IMR-90 (cell line): ENCODE results near the gene RHOU. TPM values are rescaled to one million over a fixed set of nuclear protein-coding genes. Genes with fewer than 3 reads are reported as not detected.
"Not testable (repeated sequence)": the region's sequence is repeated elsewhere in the genome, so short reads cannot be mapped to it uniquely, and the experiment has no call there.

ENCODE experiments used
- ATAC-seq: fragments of 200-7000 bp; cut with Tn5 transposase; 2 replicates; pipeline ENCODE4 v1.9.1; 2020; ENCODE audit warnings: low read depth, mild to moderate bottlenecking, moderate library complexity
- BruUV-seq: library from RNA; stranded (reverse); fragments of 400-500 nt; replicated peaks from 2 replicates; lab custom pipeline; 2021; lab: Mats Ljungman, UMichigan
- CTCF ChIA-PET: fragments of 300-600 bp; formaldehyde crosslinking; extraction: SDS; loops from one replicate; lab custom pipeline; 2021; ENCODE audit warnings: antibody characterized with exemption; lab: Yijun Ruan, JAX
- POLR2A ChIA-PET: fragments of 300-600 bp; sonication (Branson Sonifier 250); formaldehyde crosslinking; loops from one replicate; lab custom pipeline; 2022; ENCODE audit warnings: antibody characterized with exemption; ENCODE audit not compliant: unreplicated experiment; lab: Charles Lee
- DNase-seq: peaks from one replicate; pipeline ENCODE4 v3.0.0; 2013
- H2AFZ ChIP-seq: replicated peaks from 2 replicates; pipeline ENCODE3; 2013; ENCODE audit warnings: low read length, mild to moderate bottlenecking; ENCODE audit not compliant: poor library complexity
- H2AK5ac ChIP-seq: 2 replicates; pipeline ENCODE4 v1.6.1; 2013; ENCODE audit warnings: low read depth, low read length, inconsistent platforms
- H2AK9ac ChIP-seq: replicated peaks from 2 replicates; pipeline ENCODE3; 2013; ENCODE audit warnings: mild to moderate bottlenecking, low read depth, low read length, moderate library complexity; ENCODE audit not compliant: poor library complexity
- H2BK120ac ChIP-seq: 2 replicates; pipeline ENCODE4 v1.6.1; 2013; ENCODE audit warnings: low read depth, low read length, inconsistent platforms
- H2BK15ac ChIP-seq: 3 replicates; pipeline ENCODE4 v1.6.1; 2013; ENCODE audit warnings: low read depth, low read length, inconsistent platforms
- H2BK20ac ChIP-seq: 2 replicates; pipeline ENCODE4 v1.6.1; 2013; ENCODE audit warnings: low read depth, mild to moderate bottlenecking, inconsistent platforms, low read length, moderate library complexity
- H2BK5ac ChIP-seq: 2 replicates; pipeline ENCODE4 v1.6.1; 2013; ENCODE audit warnings: mild to moderate bottlenecking, low read depth, low read length, inconsistent platforms; ENCODE audit not compliant: poor library complexity, severe bottlenecking
- H3K14ac ChIP-seq: replicated peaks from 2 replicates; pipeline ENCODE4 v1.6.1; 2013; ENCODE audit warnings: low read depth, low read length, inconsistent platforms
- H3K18ac ChIP-seq: 2 replicates; pipeline ENCODE4 v1.6.1; 2013; ENCODE audit warnings: low read depth, low read length, control low read depth
- H3K23ac ChIP-seq: 2 replicates; pipeline ENCODE4 v1.6.1; 2013; ENCODE audit warnings: low read depth, low read length, inconsistent platforms
- H3K27ac ChIP-seq: 2 replicates; pipeline ENCODE4 v1.5.1; 2013; ENCODE audit warnings: mild to moderate bottlenecking, control low read depth, low read length; ENCODE audit not compliant: insufficient read depth
- H3K27me3 ChIP-seq: 2 replicates; pipeline ENCODE4 v1.6.1; 2013; ENCODE audit warnings: low read length; ENCODE audit not compliant: control insufficient read depth, insufficient read depth
- H3K36me3 ChIP-seq: 2 replicates; pipeline ENCODE4 v1.6.1; 2013; ENCODE audit warnings: low read length, mixed read lengths; ENCODE audit not compliant: control insufficient read depth, insufficient read depth
- H3K4ac ChIP-seq: 2 replicates; pipeline ENCODE4 v1.6.1; 2013; ENCODE audit warnings: low read depth, low read length, inconsistent platforms
- H3K4me1 ChIP-seq: 2 replicates; pipeline ENCODE4 v1.6.1; 2013; ENCODE audit warnings: low read length, mixed read lengths; ENCODE audit not compliant: control insufficient read depth, insufficient read depth
- H3K4me2 ChIP-seq: 2 replicates; pipeline ENCODE4 v1.6.1; 2013; ENCODE audit warnings: low read depth, mild to moderate bottlenecking, control low read depth, low read length, moderate library complexity
- H3K4me3 ChIP-seq: 2 replicates; pipeline ENCODE4 v1.5.1; 2013; ENCODE audit warnings: low read depth, mild to moderate bottlenecking, control low read depth, low read length, moderate library complexity; ENCODE audit not compliant: insufficient read depth
- H3K56ac ChIP-seq: 2 replicates; pipeline ENCODE4 v1.6.1; 2013; ENCODE audit warnings: low read length, inconsistent platforms; ENCODE audit not compliant: insufficient read depth; ENCODE audit errors: extremely low read depth
- H3K79me1 ChIP-seq, 2 experiments: 2 replicates each; pipeline ENCODE4 v1.6.1; 2013; ENCODE audit warnings: low read length in 2 of 2, inconsistent platforms in 1 of 2, low read depth in 1 of 2
- H3K9ac ChIP-seq: 2 replicates; pipeline ENCODE4 v1.6.1; 2013; ENCODE audit warnings: low read depth, low read length, control low read depth
- H3K9me1 ChIP-seq: 2 replicates; pipeline ENCODE4 v1.6.1; 2013; ENCODE audit warnings: low read length, inconsistent platforms; ENCODE audit not compliant: insufficient read depth
- H3K9me3 ChIP-seq: 2 replicates; pipeline ENCODE4 v1.6.1; 2013; ENCODE audit warnings: low read length; ENCODE audit not compliant: control insufficient read depth, insufficient read depth
- H4K20me1 ChIP-seq: 2 replicates; pipeline ENCODE4 v1.6.1; 2013; ENCODE audit warnings: low read length, inconsistent platforms; ENCODE audit not compliant: insufficient read depth
- H4K5ac ChIP-seq: 2 replicates; pipeline ENCODE4 v1.6.1; 2013; ENCODE audit warnings: mild to moderate bottlenecking, low read depth, low read length, control low read depth
- H4K8ac ChIP-seq, 2 experiments: 2 replicates each; pipeline ENCODE4 v1.6.1; 2013; ENCODE audit warnings: low read depth in 2 of 2, low read length in 2 of 2, control low read depth in 1 of 2, inconsistent platforms in 1 of 2
- H4K91ac ChIP-seq: 2 replicates; pipeline ENCODE4 v1.6.1; 2013; ENCODE audit warnings: low read depth, low read length, inconsistent platforms; ENCODE audit not compliant: insufficient read depth
- WGBS, 2 experiments: methylation state at CpG; one replicate each; pipeline versions ENCODE4 v1.1.5 to v1.1.7; 2013; ENCODE audit warnings: missing lambda C conversion rate in 2 of 2; ENCODE audit not compliant: insufficient read length in 1 of 2; ENCODE audit errors: extremely low coverage in 2 of 2; 5-methylcytosine and 5-hydroxymethylcytosine counted together
- dilution Hi-C: fragments of 300-500 bp; cut with HindIII; formaldehyde crosslinking; loops from one replicate; pipeline ENCODE4 v1.14.3; 2018; ENCODE audit warnings: low sequenced_read_pairs; ENCODE audit not compliant: unreplicated experiment
- in situ Hi-C: fragments of 300-500 bp; cut with MboI; formaldehyde crosslinking; loops from 3 replicates; pipeline ENCODE4 v1.14.3; 2019; ENCODE audit warnings: low sequenced_read_pairs, inconsistent platforms, mixed read lengths
- intact Hi-C: fragments of 100-400 bp; cut with micrococcal nuclease; formaldehyde crosslinking; loops from 2 replicates; pipeline ENCODE4 v1.10.0; 2022
- polyA plus RNA-seq, 3 experiments: library from polyadenylated mRNA; depleted of rRNA; stranded (reverse); fragments of >200 nt; gene quantifications; 2 replicates each; pipeline ENCODE4 v1.2.3, GENCODE V29; 2012; ENCODE audit warnings: low replicate concordance in 1 of 3
- total RNA-seq: library from RNA; depleted of rRNA; stranded (reverse); fragments of >200 nt; gene quantifications from 2 replicates; pipeline ENCODE4 v1.2.3, GENCODE V29; 2012

The RHOU gene
- total and polyA plus RNA-seq, 2 of the 4 experiments (the other 2 are of a cell fraction): 0.44 to 0.72 TPM

- H3K4me3 ChIP-seq, H3K4me1 ChIP-seq, H3K56ac ChIP-seq, H3K4ac ChIP-seq, H3K27ac ChIP-seq, H3K18ac ChIP-seq, H2BK5ac ChIP-seq, H2AK5ac ChIP-seq, ATAC-seq, intact Hi-C loops, H2BK20ac ChIP-seq, H4K20me1 ChIP-seq, POLR2A ChIA-PET, H4K91ac ChIP-seq, dilution Hi-C loops, H3K14ac ChIP-seq, H3K79me1 ChIP-seq, H2AK9ac ChIP-seq, H2BK120ac ChIP-seq, H4K5ac ChIP-seq, H3K9ac ChIP-seq, BruUV-seq, H3K27me3 ChIP-seq, H3K9me1 ChIP-seq, H3K36me3 ChIP-seq, H3K23ac ChIP-seq, H3K4me2 ChIP-seq, H4K8ac ChIP-seq, in situ Hi-C loops, CTCF ChIA-PET, DNase-seq, H2BK15ac ChIP-seq, H3K9me3 ChIP-seq: not testable (repeated sequence)
- 60% methylated on average over 1 of the region's 9 CpGs; no CpG with 5 or more reads in 1 of the 2 experiments for WGBS, 2 experiments
- peak overlapping the region; percentile 8 for H2AFZ ChIP-seq
These were observed 40.7 kb downstream of the RHOU start for GRCh38 chr1:228775946-228776345.
